OCI-LY7 (cell line): ENCODE results near the gene ABLIM1. TPM values are rescaled to one million over a fixed set of nuclear protein-coding genes. Genes with fewer than 3 reads are reported as not detected.

Source experiments
- BruUV-seq: library from RNA; stranded (reverse); fragments of 400-500 nt; replicated peaks from 2 replicates; lab custom pipeline; 2021; lab: Mats Ljungman, UMichigan
- CTCF ChIA-PET: fragments of 300-600 bp; sonication (Branson Sonifier 250); formaldehyde crosslinking; loops from one replicate; lab custom pipeline; 2022; ENCODE audit warnings: antibody characterized with exemption; ENCODE audit not compliant: unreplicated experiment; lab: Charles Lee
- POLR2A ChIA-PET: fragments of 300-600 bp; sonication (Branson Sonifier 250); formaldehyde crosslinking; loops from one replicate; lab custom pipeline; 2022; ENCODE audit warnings: antibody characterized with exemption; lab: Charles Lee
- DNase-seq: peaks from one replicate; pipeline ENCODE4 v3.0.0-alpha.2; 2015; ENCODE audit warnings: low spot score
- H2AFZ ChIP-seq: fragments of 200-600 bp; sonication (generic), shearing (Covaris generic); 2 replicates; pipeline ENCODE4 v1.6.1; 2014; ENCODE audit warnings: mild to moderate bottlenecking, antibody characterized with exemption, low read length, moderate library complexity
- H3K27ac ChIP-seq: fragments of 200-600 bp; sonication (generic); 2 replicates; pipeline ENCODE4 v1.5.1; 2014; ENCODE audit warnings: mixed run types, low read depth, mild to moderate bottlenecking, moderate library complexity, low read length, inconsistent platforms; ENCODE audit not compliant: poor library complexity, severe bottlenecking
- H3K36me3 ChIP-seq: fragments of 200-600 bp; sonication (generic); 2 replicates; pipeline ENCODE4 v1.6.1; 2014; ENCODE audit warnings: mild to moderate bottlenecking, antibody characterized with exemption, low read length, moderate library complexity, mixed read lengths; ENCODE audit not compliant: insufficient read depth
- H3K4me1 ChIP-seq: fragments of 200-600 bp; sonication (generic); 2 replicates; pipeline ENCODE4 v1.5.1; 2014; ENCODE audit warnings: mild to moderate bottlenecking, low read length; ENCODE audit not compliant: insufficient read depth, poor library complexity, severe bottlenecking
- H3K4me2 ChIP-seq: fragments of 200-600 bp; sonication (generic); 2 replicates; pipeline ENCODE4 v1.6.1; 2014; ENCODE audit warnings: mild to moderate bottlenecking, low read length
- H3K4me3 ChIP-seq: fragments of 200-600 bp; sonication (generic); 2 replicates; pipeline ENCODE4 v1.5.1; 2014; ENCODE audit warnings: mild to moderate bottlenecking, low read depth, low read length; ENCODE audit not compliant: poor library complexity, severe bottlenecking
- H3K79me2 ChIP-seq: fragments of 200-600 bp; sonication (generic); 2 replicates; pipeline ENCODE4 v1.6.1; 2016; ENCODE audit warnings: low read depth, mild to moderate bottlenecking, low read length, moderate library complexity, mixed read lengths; ENCODE audit not compliant: insufficient read depth
- H3K9me2 ChIP-seq: fragments of 200-600 bp; sonication (generic); 2 replicates; pipeline ENCODE4 v1.6.1; 2016; ENCODE audit warnings: mild to moderate bottlenecking, low read length, mixed read lengths; ENCODE audit not compliant: insufficient read depth
- H3K9me3 ChIP-seq: fragments of 200-600 bp; sonication (generic); 2 replicates; pipeline ENCODE4 v1.6.1; 2014; ENCODE audit warnings: mild to moderate bottlenecking, mixed run types, low read length, mixed read lengths
- H4K20me1 ChIP-seq: fragments of 200-600 bp; sonication (generic); 2 replicates; pipeline ENCODE4 v1.6.1; 2014; ENCODE audit warnings: mild to moderate bottlenecking, antibody characterized with exemption, low read length, moderate library complexity, mixed read lengths; ENCODE audit not compliant: insufficient read depth
- EZH2phosphoT487 ChIP-seq: fragments of 200-600 bp; sonication (generic); IDR thresholded peaks from 2 replicates; pipeline ENCODE4 v1.6.1; 2018; ENCODE audit warnings: low read depth, borderline replicate concordance, mild to moderate bottlenecking, mixed run types, antibody characterized with exemption, low read length, moderate library complexity, mixed read lengths
- intact Hi-C: fragments of 100-400 bp; cut with micrococcal nuclease; formaldehyde crosslinking; loops from one replicate; pipeline ENCODE4 v1.10.0; 2022; ENCODE audit not compliant: unreplicated experiment
- total RNA-seq, 2 experiments: library from RNA; depleted of rRNA in 1 of 2; stranded (reverse); fragments of >200 nt in 1 of 2; shearing (Covaris generic) in 1 of 2; gene quantifications; 2 replicates each; pipeline ENCODE4 v1.2.3, GENCODE V29; 2014 to 2022
- TF ChIP-seq, protein P1 (sequence below): fragments of 200-600 bp; sonication (generic); conservative IDR thresholded peaks from 2 replicates; pipeline ENCODE4 v1.5.1; 2014; ENCODE audit warnings: mild to moderate bottlenecking, antibody characterized with exemption, low read length, moderate library complexity, mixed read lengths

ABLIM1 gene
- total RNA-seq, 2 experiments from 2014 or later, result 94.2 to 268 TPM

DNA sequence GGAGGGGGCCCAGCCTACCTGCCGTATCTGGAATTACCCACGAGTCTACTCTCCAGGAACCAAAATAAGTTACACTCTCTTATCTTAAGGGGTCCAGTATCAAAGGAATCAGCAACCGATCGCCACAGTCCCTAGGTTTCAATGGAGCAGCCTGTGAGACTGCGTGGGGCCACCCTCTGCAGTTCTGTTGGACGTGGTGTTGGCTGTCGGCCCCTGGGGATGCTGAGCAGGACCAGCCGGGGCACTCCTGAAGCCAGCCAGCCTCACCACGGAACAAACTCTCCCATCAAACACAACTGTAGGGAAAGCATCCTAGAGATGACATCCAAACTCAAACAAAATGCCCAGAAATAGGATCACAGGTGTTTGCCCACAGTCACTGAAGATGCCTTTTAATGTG is 25.5 kb upstream of the ABLIM1 start:
- Histone ChIP-seq H3K36me3 (no peaks in the 10 kb centered on the region), H3K4me2 (no peak overlapping the region), H3K79me2 (no peaks in the 10 kb centered on the region), H3K9me3 (no peaks in the 10 kb centered on the region), H3K4me1 (no peaks in the 10 kb centered on the region), H3K4me3 (no peak overlapping the region), H3K9me2 (no peaks in the 10 kb centered on the region), H2AFZ (no peak overlapping the region), H3K27ac (no peak overlapping the region), H4K20me1 (no peaks in the 10 kb centered on the region)
- TF ChIP-seq EZH2phosphoT487, result no peak
- TF ChIP-seq, protein P1, sequence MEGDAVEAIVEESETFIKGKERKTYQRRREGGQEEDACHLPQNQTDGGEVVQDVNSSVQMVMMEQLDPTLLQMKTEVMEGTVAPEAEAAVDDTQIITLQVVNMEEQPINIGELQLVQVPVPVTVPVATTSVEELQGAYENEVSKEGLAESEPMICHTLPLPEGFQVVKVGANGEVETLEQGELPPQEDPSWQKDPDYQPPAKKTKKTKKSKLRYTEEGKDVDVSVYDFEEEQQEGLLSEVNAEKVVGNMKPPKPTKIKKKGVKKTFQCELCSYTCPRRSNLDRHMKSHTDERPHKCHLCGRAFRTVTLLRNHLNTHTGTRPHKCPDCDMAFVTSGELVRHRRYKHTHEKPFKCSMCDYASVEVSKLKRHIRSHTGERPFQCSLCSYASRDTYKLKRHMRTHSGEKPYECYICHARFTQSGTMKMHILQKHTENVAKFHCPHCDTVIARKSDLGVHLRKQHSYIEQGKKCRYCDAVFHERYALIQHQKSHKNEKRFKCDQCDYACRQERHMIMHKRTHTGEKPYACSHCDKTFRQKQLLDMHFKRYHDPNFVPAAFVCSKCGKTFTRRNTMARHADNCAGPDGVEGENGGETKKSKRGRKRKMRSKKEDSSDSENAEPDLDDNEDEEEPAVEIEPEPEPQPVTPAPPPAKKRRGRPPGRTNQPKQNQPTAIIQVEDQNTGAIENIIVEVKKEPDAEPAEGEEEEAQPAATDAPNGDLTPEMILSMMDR, result no peak
- DNase-seq, result no peak
- no TSS peak for BruUV-seq
- ChIA-PET CTCF (interaction anchor here (0.6 kb wide), 1 partner anchor 449 kb away, joined by 3 read pairs; no protein-coding TSS in a partner anchor), POLR2A (no interaction called here)
- intact Hi-C loops, result no loop called here

DNA sequence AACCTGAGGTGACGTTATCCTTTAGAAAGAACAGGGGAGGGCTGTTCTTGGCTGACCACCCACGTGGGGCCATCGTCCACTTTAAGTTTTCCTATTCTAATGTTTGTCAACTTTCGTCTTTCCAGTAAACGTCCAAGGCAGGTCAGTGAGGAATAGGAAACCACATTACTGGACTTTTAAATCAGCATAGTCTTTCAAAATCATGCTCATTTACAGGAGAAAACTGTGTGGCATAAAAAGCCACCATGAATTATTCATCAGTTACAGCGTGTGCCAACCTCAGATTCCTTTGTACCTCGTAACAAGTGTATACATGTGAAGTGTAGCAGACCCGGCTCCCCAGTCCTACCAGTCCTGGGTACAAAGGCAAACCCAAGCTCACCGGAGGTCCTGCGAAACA is 25.1 kb upstream of the ABLIM1 start:
- Histone ChIP-seq H3K79me2 (no peaks in the 10 kb centered on the region), H3K4me1 (no peaks in the 10 kb centered on the region), H3K4me3 (no peak overlapping the region), H3K9me2 (no peaks in the 10 kb centered on the region), H3K4me2 (no peak overlapping the region), H3K9me3 (no peaks in the 10 kb centered on the region), H3K27ac (no peak overlapping the region), H4K20me1 (no peaks in the 10 kb centered on the region), H2AFZ (no peak overlapping the region), H3K36me3 (no peaks in the 10 kb centered on the region)
- DNase-seq, result no peak
- POLR2A ChIA-PET, result no interaction called here
- BruUV-seq, result no TSS peak
- intact Hi-C loops, result no loop called here
- CTCF ChIA-PET, result interaction anchor here (0.6 kb wide), 1 partner anchor 449 kb away, joined by 3 read pairs; no protein-coding TSS in a partner anchor
- no peak for TF ChIP-seq EZH2phosphoT487
- TF ChIP-seq, protein P1, result no peak

DNA sequence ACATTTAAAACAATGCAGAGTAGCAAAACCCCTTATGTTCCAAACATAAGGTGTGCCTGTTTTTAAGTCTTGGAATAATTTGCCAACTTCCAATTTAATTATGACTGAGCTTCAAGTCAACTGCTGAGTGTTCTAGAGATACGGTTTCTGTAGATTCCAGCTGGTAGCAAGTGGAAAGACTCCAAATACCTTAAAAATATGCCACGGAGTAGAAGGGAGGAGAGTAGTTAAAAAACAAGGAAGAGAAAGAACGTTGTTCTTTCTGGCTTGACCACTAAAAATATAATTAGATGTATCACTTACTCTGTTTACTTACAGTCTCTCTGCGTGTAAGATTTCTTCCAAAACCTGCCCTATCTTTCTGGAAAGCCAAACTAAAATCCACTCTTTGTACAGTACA is 24.5 kb upstream of the ABLIM1 start:
- Histone ChIP-seq H3K36me3 (no peaks in the 10 kb centered on the region), H3K4me2 (no peak overlapping the region), H3K79me2 (no peaks in the 10 kb centered on the region), H3K9me3 (no peaks in the 10 kb centered on the region), H3K9me2 (no peaks in the 10 kb centered on the region), H4K20me1 (no peaks in the 10 kb centered on the region), H3K27ac (no peak overlapping the region), H2AFZ (no peak overlapping the region), H3K4me1 (no peaks in the 10 kb centered on the region), H3K4me3 (no peak overlapping the region)
- intact Hi-C loops, result no loop called here
- no peak for DNase-seq
- POLR2A ChIA-PET, result interaction anchor here (0.7 kb wide), 1 partner anchor 22 kb away, joined by 4 read pairs; no protein-coding TSS in a partner anchor
- CTCF ChIA-PET, result no interaction called here
- TF ChIP-seq EZH2phosphoT487, result no peak
- TF ChIP-seq, protein P1, result no peak
- BruUV-seq, result no TSS peak
